Endothelial cell of umbilical vein (primary cell): ENCODE results near the gene PLEKHG7. TPM values are rescaled to one million over a fixed set of nuclear protein-coding genes. Genes with fewer than 3 reads are reported as not detected.

Experiments
- BruUV-seq: library from RNA; stranded (reverse); fragments of 400-500 nt; replicated peaks from 2 replicates; lab custom pipeline; 2021; lab: Mats Ljungman, UMichigan
- CTCF ChIA-PET: fragments of 300-600, 350-600 bp; sonication (Branson Sonifier 250); formaldehyde crosslinking; loops from one replicate; lab custom pipeline; 2021; ENCODE audit warnings: antibody characterized with exemption, inconsistent platforms; lab: Charles Lee
- POLR2A ChIA-PET: fragments of 300-600, 350-600 bp; sonication (Branson Sonifier 250); formaldehyde crosslinking; loops from one replicate; lab custom pipeline; 2021; ENCODE audit warnings: antibody characterized with exemption, inconsistent platforms; lab: Charles Lee
- DNase-seq: peaks from one replicate; pipeline ENCODE4 v3.0.0-alpha.2; 2011; ENCODE audit warnings: low read depth, low spot score
- FAIRE-seq: peaks from 2 replicates; lab custom pipeline; 2011; peaks lifted over from hg19 to GRCh38; lab: Jason Lieb, UNC
- H2AFZ ChIP-seq: 2 replicates; pipeline ENCODE4 v1.6.0; 2012; ENCODE audit warnings: low read depth, low read length, control low read depth, inconsistent platforms
- H3K27ac ChIP-seq: 2 replicates; pipeline ENCODE4 v1.5.1; 2011; ENCODE audit warnings: low read depth, mild to moderate bottlenecking, control low read depth, low read length, moderate library complexity; ENCODE audit not compliant: insufficient read depth
- H3K27me3 ChIP-seq, 2 experiments: 2 replicates each; pipeline versions ENCODE4 v1.6.0 to v1.6.1; 2011; ENCODE audit warnings: low read length in 2 of 2, mixed read lengths in 1 of 2; ENCODE audit not compliant: control insufficient read depth in 2 of 2, insufficient read depth in 2 of 2
- H3K36me3 ChIP-seq, 2 experiments: 2 replicates in 1 of 2; 3 replicates in 1 of 2; pipeline ENCODE4 v1.5.1; 2011; ENCODE audit warnings: low read length in 2 of 2, mild to moderate bottlenecking in 1 of 2, moderate library complexity in 1 of 2; ENCODE audit not compliant: control insufficient read depth in 2 of 2, insufficient read depth in 2 of 2; ENCODE audit errors: extremely low read depth in 1 of 2
- H3K4me1 ChIP-seq: 3 replicates; pipeline ENCODE4 v1.5.1; 2011; ENCODE audit warnings: mild to moderate bottlenecking, low read length; ENCODE audit not compliant: control insufficient read depth, insufficient read depth; ENCODE audit errors: extremely low read depth
- H3K4me2 ChIP-seq: 2 replicates; pipeline ENCODE4 v1.6.1; 2011; ENCODE audit warnings: low read length, control low read depth, mixed read lengths; ENCODE audit not compliant: insufficient read depth
- H3K4me3 ChIP-seq, 3 experiments: fragments of 200-600 bp in 1 of 3; sonication (generic), shearing (Covaris generic) in 1 of 3; replicated peaks in 1 of 3; 2 replicates each; pipeline ENCODE4 v1.5.1; 2011 to 2016; ENCODE audit warnings: control low read depth in 3 of 3, low read length in 3 of 3, mild to moderate bottlenecking in 2 of 3, inconsistent platforms in 1 of 3, low read depth in 1 of 3, moderate library complexity in 1 of 3; ENCODE audit not compliant: insufficient read depth in 1 of 3
- H3K79me2 ChIP-seq: 2 replicates; pipeline ENCODE4 v1.6.0; 2012; ENCODE audit warnings: low read length, inconsistent platforms; ENCODE audit not compliant: control insufficient read depth, insufficient read depth
- H3K9ac ChIP-seq: replicated peaks from 2 replicates; pipeline ENCODE3; 2011; ENCODE audit warnings: low read length, control low read depth; ENCODE audit not compliant: insufficient read depth; ENCODE audit errors: extremely low read depth
- H3K9me1 ChIP-seq: replicated peaks from 3 replicates; pipeline ENCODE4 v1.6.0; 2011; ENCODE audit warnings: mild to moderate bottlenecking, low read length; ENCODE audit not compliant: control insufficient read depth, insufficient read depth; ENCODE audit errors: extremely low read depth
- H3K9me3 ChIP-seq: replicated peaks from 2 replicates; pipeline ENCODE4 v1.5.1; 2012; ENCODE audit warnings: low read length, inconsistent platforms; ENCODE audit not compliant: control insufficient read depth, insufficient read depth
- H4K20me1 ChIP-seq: replicated peaks from 2 replicates; pipeline ENCODE3; 2011; ENCODE audit warnings: mild to moderate bottlenecking, low read length; ENCODE audit not compliant: control insufficient read depth, insufficient read depth; ENCODE audit errors: extremely low read depth
- CTCF ChIP-seq, 2 donors: IDR thresholded peaks; 1 replicate in 1 of 2; 2 replicates in 1 of 2; pipeline ENCODE4 v1.5.1; 2011; ENCODE audit warnings: low read length in 2 of 2, mild to moderate bottlenecking in 2 of 2, moderate library complexity in 2 of 2, control low read depth in 1 of 2, inconsistent platforms in 1 of 2, low read depth in 1 of 2; ENCODE audit not compliant: insufficient read depth in 1 of 2; ENCODE audit errors: extremely low read depth in 1 of 2
- EZH2 ChIP-seq: IDR thresholded peaks from 2 replicates; pipeline ENCODE4 v1.6.1; 2012; ENCODE audit warnings: borderline replicate concordance, low read depth, mild to moderate bottlenecking, moderate library complexity, low read length, inconsistent platforms; ENCODE audit not compliant: severe bottlenecking
- FOS ChIP-seq: IDR thresholded peaks from 2 replicates; pipeline ENCODE4 v1.6.1; 2011; ENCODE audit warnings: mild to moderate bottlenecking, low read length, moderate library complexity, borderline replicate concordance; ENCODE audit not compliant: insufficient read depth
- GATA2 ChIP-seq: IDR thresholded peaks from 2 replicates; pipeline ENCODE4 v1.7.0; 2011; ENCODE audit warnings: low read depth, mild to moderate bottlenecking, moderate library complexity, mixed read lengths, low read length; ENCODE audit not compliant: insufficient read length, insufficient read depth
- JUN ChIP-seq: IDR thresholded peaks from 2 replicates; pipeline ENCODE4 v1.6.1; 2011; ENCODE audit warnings: borderline replicate concordance, low read depth; ENCODE audit not compliant: insufficient read length, insufficient read depth
- POLR2AphosphoS5 ChIP-seq: IDR thresholded peaks from 2 replicates; pipeline ENCODE4 v1.6.1; 2012; ENCODE audit warnings: low read depth, mild to moderate bottlenecking, control low read depth, low read length, moderate library complexity; ENCODE audit not compliant: insufficient read depth
- dilution Hi-C: fragments of 300-500 bp; cut with MboI; formaldehyde crosslinking; loops from one replicate; pipeline ENCODE4 v1.15.0; 2019; ENCODE audit warnings: low sequenced_read_pairs; ENCODE audit not compliant: extremely low pct_ligation_motif_present
- intact Hi-C: fragments of 100-400 bp; cut with micrococcal nuclease; formaldehyde crosslinking; loops from one replicate; pipeline ENCODE4 v1.10.0; 2022
- polyA plus RNA-seq, 4 experiments: library from polyadenylated mRNA; depleted of rRNA in 3 of 4; stranded (reverse) in 3 of 4; unstranded in 1 of 4; fragments of >200 nt; gene quantifications; 2 replicates each; pipeline versions ENCODE4 v1.2.1 to v1.2.3, GENCODE V29; 2011 to 2012; ENCODE audit warnings: missing spikeins in 1 of 4
- total RNA-seq: library from RNA; stranded (reverse); gene quantifications from 2 replicates; pipeline ENCODE4 v1.2.3, GENCODE V29; 2021

The PLEKHG7 gene
- total and polyA plus RNA-seq, 2 donors (not counting 3 experiments of a cell fraction or from before 2014, with no cell fraction given): not detected

- intact Hi-C loops: no loop called here
- ChIA-PET POLR2A (interaction anchor here (0.5 kb wide), 1 partner anchor 12 kb away, joined by 3 read pairs; no protein-coding TSS in a partner anchor), CTCF (no interaction called here)
- H3K79me2 ChIP-seq: no peaks in the 10 kb centered on the region
- H3K36me3 ChIP-seq: no peaks in the 10 kb centered on the region
- TF ChIP-seq JUN: no peak
- TF ChIP-seq CTCF (IDR thresholded peaks at IDR 0.05; ENCODE audit: extremely low read depth in 1 of 2, insufficient read depth in 1 of 2, low read depth in 1 of 2, low read length in 2 of 2): no peak
- TF ChIP-seq FOS: no peak
- no peaks in the 10 kb centered on the region for H4K20me1 ChIP-seq
- dilution Hi-C loops: no loop called here
- H3K4me3 ChIP-seq: no peak overlapping the region
- no TSS peak for BruUV-seq
- no peaks in the 10 kb centered on the region for H3K9me1 ChIP-seq
- no peaks in the 10 kb centered on the region for H3K9me3 ChIP-seq
- H3K27ac ChIP-seq: no peak overlapping the region
- H3K4me2 ChIP-seq: no peak overlapping the region
- no peak for DNase-seq
- H3K9ac ChIP-seq: no peak overlapping the region
- no peak overlapping the region for H2AFZ ChIP-seq
- H3K27me3 ChIP-seq: peaks cover 1 to 2% of the 10 kb centered on the region in 2 experiments
- FAIRE-seq: no peak
- peaks cover 4% of the 10 kb centered on the region for H3K4me1 ChIP-seq
These were observed 29.4 kb downstream of the PLEKHG7 start for GRCh38 chr12:92732216-92732615.

- H3K27ac ChIP-seq: no peak overlapping the region
- no peak overlapping the region for H3K4me3 ChIP-seq
- FAIRE-seq (no peak), DNase-seq (no peak)
- no peaks in the 10 kb centered on the region for H4K20me1 ChIP-seq
- no peaks in the 10 kb centered on the region for H3K36me3 ChIP-seq
- intact Hi-C loops: no loop called here
- no peaks in the 10 kb centered on the region for H3K9me3 ChIP-seq
- CTCF ChIA-PET: no interaction called here
- no peaks in the 10 kb centered on the region for H3K9me1 ChIP-seq
- no peak for TF ChIP-seq GATA2
- no peak for TF ChIP-seq EZH2
- no peak for TF ChIP-seq CTCF (IDR thresholded peaks at IDR 0.05; ENCODE audit: extremely low read depth in 1 of 2, insufficient read depth in 1 of 2, low read depth in 1 of 2, low read length in 2 of 2)
- no peak for TF ChIP-seq FOS
- no peak for TF ChIP-seq POLR2AphosphoS5
- POLR2A ChIA-PET: interaction anchor here (0.5 kb wide), 1 partner anchor 12 kb away, joined by 3 read pairs; no protein-coding TSS in a partner anchor
- H3K9ac ChIP-seq: no peak overlapping the region
- dilution Hi-C loops: no loop called here
- peaks cover 4% of the 10 kb centered on the region for H3K4me1 ChIP-seq
- H3K79me2 ChIP-seq: no peaks in the 10 kb centered on the region
- H2AFZ ChIP-seq: no peak overlapping the region
- no peak overlapping the region for H3K4me2 ChIP-seq
- peaks cover 1 to 2% of the 10 kb centered on the region in 2 experiments for H3K27me3 ChIP-seq
- no TSS peak for BruUV-seq
These were observed 29.9 kb downstream of the PLEKHG7 start for GRCh38 chr12:92732716-92733115.
